ENCODE measurements around the gene HEG1. TPM values are rescaled to one million over a fixed set of nuclear protein-coding genes. Genes with fewer than 3 reads are reported as not detected.

Gene HEG1
- polyA plus RNA-seq, 3 donors = 0.28 to 4.2 (median 0.69) TPM

DNA sequence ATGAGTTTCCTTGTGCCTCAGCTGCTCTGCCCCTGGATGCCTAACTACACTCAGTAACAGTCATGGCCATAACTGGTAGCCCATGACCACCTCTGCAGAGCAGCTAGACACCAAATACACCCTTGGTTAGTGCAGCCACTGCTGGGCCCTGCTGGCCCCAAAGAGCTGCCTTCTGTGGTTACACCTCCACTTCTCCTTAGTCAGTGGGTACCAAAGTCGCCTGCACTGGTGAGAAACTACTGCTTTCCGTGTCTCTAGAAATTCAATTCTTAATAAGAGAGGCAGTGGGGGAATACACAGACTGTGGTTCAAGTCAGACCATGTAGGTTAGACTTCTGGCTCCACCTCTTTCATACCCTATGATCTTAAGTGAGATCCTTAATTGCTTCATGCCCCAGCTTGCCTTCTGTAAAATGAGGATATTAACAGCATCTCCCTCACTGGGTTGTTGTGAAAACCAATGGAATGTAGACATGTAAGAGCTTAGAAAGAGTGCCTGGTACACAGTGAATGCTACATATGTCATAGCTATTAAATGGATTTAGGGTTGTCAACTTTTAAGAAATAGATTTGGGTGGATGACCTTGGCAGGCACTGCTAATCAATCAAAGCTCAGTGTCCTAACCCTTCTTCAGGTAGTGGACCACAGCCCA is 18.2 kb downstream of the HEG1 start:
- H3K4me3 Mint-ChIP-seq = no peak overlapping the region
- Histone ChIP-seq H3K27ac (ENCODE audit: low read depth in 1 of 2, low read length in 2 of 2) (no peak overlapping the region), H2AFZ (ENCODE audit: insufficient read depth, low read depth, low read length, poor library complexity, severe bottlenecking) (no peak overlapping the region), H3K9ac (ENCODE audit: insufficient read depth, low read length, poor library complexity, severe bottlenecking) (no peak overlapping the region), H3K27me3 (ENCODE audit: control insufficient read depth in 2 of 2, insufficient read depth in 2 of 2, low read length in 2 of 2) (no peaks in the 10 kb centered on the region), H3K9me3 (replicated peaks in 1 of 2; ENCODE audit: control insufficient read depth in 1 of 2, insufficient read depth in 1 of 2, low read length in 2 of 2) (peaks cover 6 to 16% of the 10 kb centered on the region in 2 donors), H3K79me2 (ENCODE audit: insufficient read depth, low read length) (no peaks in the 10 kb centered on the region), H4K20me1 (ENCODE audit: insufficient read depth, low read length) (peaks cover 8% of the 10 kb centered on the region), H3K36me3 (replicated peaks in 1 of 2; ENCODE audit: control insufficient read depth in 1 of 2, insufficient read depth in 2 of 2, low read length in 2 of 2) (no peaks in the 10 kb centered on the region), H3K4me2 (replicated peaks; ENCODE audit: extremely low read depth, low read length, poor library complexity, severe bottlenecking) (no peak overlapping the region), H3K4me3 (replicated peaks in 1 of 3; ENCODE audit: low read depth in 2 of 3, low read length in 3 of 3) (no peak overlapping the region), H3K4me1 (ENCODE audit: control insufficient read depth in 1 of 2, insufficient read depth in 2 of 2, low read length in 2 of 2) (no peaks in the 10 kb centered on the region)
- no peaks in the 10 kb centered on the region for H3K4me1 Mint-ChIP-seq
- H3K9me3 Mint-ChIP-seq = peaks cover 3 to 21% (median 14%) of the 10 kb centered on the region in 7 donors
- intact Hi-C loops (cut with micrococcal nuclease) = no loop called here
- WGBS (ENCODE audit: insufficient coverage) = no CpG with 5 or more reads among the region's 2 CpGs
- peaks cover 0 to under 1% of the 10 kb centered on the region in 2 donors for H3K36me3 Mint-ChIP-seq
- H3K27me3 Mint-ChIP-seq (ENCODE audit: low read depth in 3 of 3) = peaks cover 0 to 2% (median 0%) of the 10 kb centered on the region in 3 donors
- DNase-seq = no peak
- TF ChIP-seq, protein P1, sequence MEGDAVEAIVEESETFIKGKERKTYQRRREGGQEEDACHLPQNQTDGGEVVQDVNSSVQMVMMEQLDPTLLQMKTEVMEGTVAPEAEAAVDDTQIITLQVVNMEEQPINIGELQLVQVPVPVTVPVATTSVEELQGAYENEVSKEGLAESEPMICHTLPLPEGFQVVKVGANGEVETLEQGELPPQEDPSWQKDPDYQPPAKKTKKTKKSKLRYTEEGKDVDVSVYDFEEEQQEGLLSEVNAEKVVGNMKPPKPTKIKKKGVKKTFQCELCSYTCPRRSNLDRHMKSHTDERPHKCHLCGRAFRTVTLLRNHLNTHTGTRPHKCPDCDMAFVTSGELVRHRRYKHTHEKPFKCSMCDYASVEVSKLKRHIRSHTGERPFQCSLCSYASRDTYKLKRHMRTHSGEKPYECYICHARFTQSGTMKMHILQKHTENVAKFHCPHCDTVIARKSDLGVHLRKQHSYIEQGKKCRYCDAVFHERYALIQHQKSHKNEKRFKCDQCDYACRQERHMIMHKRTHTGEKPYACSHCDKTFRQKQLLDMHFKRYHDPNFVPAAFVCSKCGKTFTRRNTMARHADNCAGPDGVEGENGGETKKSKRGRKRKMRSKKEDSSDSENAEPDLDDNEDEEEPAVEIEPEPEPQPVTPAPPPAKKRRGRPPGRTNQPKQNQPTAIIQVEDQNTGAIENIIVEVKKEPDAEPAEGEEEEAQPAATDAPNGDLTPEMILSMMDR (IDR thresholded peaks at IDR 0.05) = no peak
- H3K27ac Mint-ChIP-seq = no peak overlapping the region

DNA sequence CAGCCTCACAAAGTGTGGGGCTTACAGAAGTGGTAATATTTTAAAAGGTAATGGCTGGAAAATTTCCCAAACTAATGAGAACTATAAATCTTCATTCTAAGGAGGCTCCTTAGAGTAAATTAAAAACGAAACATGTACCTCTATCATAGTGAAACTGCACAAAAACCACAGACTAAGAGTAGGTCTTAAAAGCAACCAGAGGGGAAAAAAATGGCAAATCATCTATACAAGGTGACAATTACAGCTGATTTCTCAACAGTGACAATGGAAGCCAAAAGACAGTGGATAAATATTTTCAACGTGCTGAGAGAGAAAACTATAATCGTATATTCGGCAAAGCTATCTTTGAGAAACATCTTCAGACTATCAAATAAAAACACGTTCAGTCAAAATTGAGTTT is 20.6 kb downstream of the HEG1 start:
- H3K79me2 ChIP-seq (ENCODE audit: insufficient read depth, low read length) = no peaks in the 10 kb centered on the region
- Mint-ChIP-seq H3K4me3 (no peak overlapping the region), H3K9me3 (peaks cover 3 to 21% (median 14%) of the 10 kb centered on the region in 7 donors), H3K4me1 (peaks cover 8% of the 10 kb centered on the region), H3K27me3 (ENCODE audit: low read depth in 3 of 3) (peaks cover 0 to 2% (median 2%) of the 10 kb centered on the region in 3 donors), H3K27ac (no peak overlapping the region), H3K36me3 (no peaks in the 10 kb centered on the region)
- no peak overlapping the region for H3K4me3 ChIP-seq (replicated peaks in 1 of 3; ENCODE audit: low read depth in 2 of 3, low read length in 3 of 3)
- no peak overlapping the region for H2AFZ ChIP-seq (ENCODE audit: insufficient read depth, low read depth, low read length, poor library complexity, severe bottlenecking)
- WGBS (ENCODE audit: insufficient coverage) = 94% methylated on average over 4 of the region's 5 CpGs
- H4K20me1 ChIP-seq (ENCODE audit: insufficient read depth, low read length) = peaks cover 5% of the 10 kb centered on the region
- H3K9ac ChIP-seq (ENCODE audit: insufficient read depth, low read length, poor library complexity, severe bottlenecking) = no peak overlapping the region
- no peaks in the 10 kb centered on the region for H3K27me3 ChIP-seq (ENCODE audit: control insufficient read depth in 2 of 2, insufficient read depth in 2 of 2, low read length in 2 of 2)
- H3K27ac ChIP-seq (ENCODE audit: low read depth in 1 of 2, low read length in 2 of 2) = no peak overlapping the region
- H3K9me3 ChIP-seq (replicated peaks in 1 of 2; ENCODE audit: control insufficient read depth in 1 of 2, insufficient read depth in 1 of 2, low read length in 2 of 2) = peaks cover 6 to 16% of the 10 kb centered on the region in 2 donors
- no peak for DNase-seq
- H3K4me2 ChIP-seq (replicated peaks; ENCODE audit: extremely low read depth, low read length, poor library complexity, severe bottlenecking) = no peak overlapping the region
- TF ChIP-seq, protein P1 (IDR thresholded peaks at IDR 0.05) = no peak
- no peaks in the 10 kb centered on the region for H3K36me3 ChIP-seq (replicated peaks in 1 of 2; ENCODE audit: control insufficient read depth in 1 of 2, insufficient read depth in 2 of 2, low read length in 2 of 2)
- intact Hi-C loops (cut with micrococcal nuclease) = no loop called here
- H3K4me1 ChIP-seq (ENCODE audit: control insufficient read depth in 1 of 2, insufficient read depth in 2 of 2, low read length in 2 of 2) = no peaks in the 10 kb centered on the region

All from CD14-positive monocyte (primary cell).